HG02763 (cell line): ENCODE results near the gene SLC16A4.

Experiments used
- ATAC-seq: cut with Tn5 transposase; IDR thresholded peaks from one replicate; pipeline ENCODE4 v1.9.1; 2021; ENCODE audit warnings: mild to moderate bottlenecking, moderate library complexity; ENCODE audit not compliant: unreplicated experiment

Gene SLC16A4

DNA sequence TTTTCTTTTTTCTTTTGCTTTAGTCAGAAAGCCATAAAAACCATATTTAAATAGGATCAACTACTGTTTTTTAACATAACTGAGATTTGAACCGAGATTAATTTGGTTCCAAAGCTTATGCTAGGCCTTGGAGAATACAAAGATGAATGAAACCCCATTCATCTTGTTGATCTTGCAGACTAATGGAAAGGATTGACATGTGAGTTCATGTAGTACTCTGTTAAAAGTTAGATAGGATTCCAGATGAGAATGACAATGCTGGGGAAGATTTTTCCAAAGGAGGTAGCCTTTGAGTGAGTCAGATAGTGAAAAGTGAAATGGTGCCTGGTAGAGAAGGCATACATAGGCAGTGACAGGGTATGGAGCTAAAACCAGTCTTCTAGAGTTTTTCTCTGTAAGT lies 29.0 kb downstream of the SLC16A4 start:
- ATAC-seq, result no peak

DNA sequence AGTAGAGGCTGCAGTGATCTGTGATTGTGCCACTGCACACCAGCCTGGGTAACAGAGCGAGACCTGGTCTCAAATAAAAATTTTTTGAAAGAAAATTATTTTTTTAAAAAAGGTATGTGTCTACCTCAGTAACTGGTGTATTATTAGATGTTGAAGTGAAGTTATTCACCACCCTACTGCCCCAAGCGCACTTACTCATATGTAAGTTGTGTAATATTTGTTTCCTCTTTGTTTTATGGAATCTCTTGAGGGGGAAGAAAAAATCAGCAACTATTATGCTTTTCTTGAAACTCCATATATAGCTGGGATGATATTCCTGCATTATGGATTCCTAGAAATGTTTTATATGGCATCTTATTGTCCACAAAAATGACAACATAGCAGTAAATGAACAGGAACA lies 30.4 kb downstream of the SLC16A4 start:
- no peak for ATAC-seq

DNA sequence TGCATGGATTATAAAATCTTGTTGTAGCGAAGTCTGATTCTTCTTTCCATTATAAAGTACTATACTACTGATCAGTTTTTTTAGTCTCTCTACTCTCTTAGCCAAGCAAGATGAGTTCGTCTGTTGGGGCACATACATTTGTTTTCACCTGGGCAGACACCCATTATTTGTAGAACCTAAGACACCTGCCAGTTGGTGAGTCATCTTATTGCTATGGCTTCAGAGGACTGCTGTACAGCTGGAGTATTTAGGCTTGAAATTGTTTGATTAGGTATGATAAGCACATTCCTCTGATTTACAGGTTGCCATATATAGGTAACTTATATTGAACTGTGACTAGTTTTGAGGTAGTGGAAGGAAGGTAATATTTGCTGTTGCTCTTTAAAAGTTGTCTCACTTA lies 34.4 kb downstream of the SLC16A4 start:
- no peak for ATAC-seq

DNA sequence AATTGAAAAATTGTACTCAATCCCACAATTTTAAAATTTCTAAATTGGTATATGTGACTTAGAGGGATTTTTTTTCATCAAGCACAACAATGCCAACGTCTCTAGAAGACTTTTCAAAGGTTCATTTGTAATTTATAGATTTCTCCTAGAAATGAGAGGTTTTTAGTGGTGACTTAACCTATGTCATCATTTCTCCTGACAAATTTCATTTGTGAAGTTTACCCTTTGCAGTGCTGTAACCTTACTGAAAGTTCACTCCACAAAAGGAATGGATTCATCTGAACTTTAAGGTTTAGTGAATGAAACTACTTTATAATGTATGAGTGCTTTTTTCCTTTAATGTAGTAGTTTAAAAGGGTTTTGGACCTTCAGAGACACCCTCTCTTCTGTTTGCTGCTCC lies 35.5 kb downstream of the SLC16A4 start:
- ATAC-seq, result no peak

DNA sequence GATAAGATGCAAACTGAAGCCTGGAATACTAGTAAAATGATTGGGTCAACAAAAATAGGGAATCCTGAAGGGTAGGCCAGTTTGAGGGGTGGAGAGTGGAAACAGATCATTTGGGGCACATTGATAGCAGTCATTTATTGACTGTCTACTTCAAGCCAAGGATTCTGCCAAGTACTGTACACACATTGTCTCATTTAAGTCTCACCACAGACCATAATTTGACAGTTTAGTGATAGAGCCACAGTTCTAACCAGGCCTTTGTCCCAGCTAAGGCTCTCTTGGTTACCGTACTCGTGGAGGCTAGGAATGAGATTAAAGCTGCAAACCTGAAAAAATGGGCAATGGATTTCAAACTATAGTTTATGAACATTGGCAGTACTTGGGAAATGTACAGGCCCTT lies 40.5 kb downstream of the SLC16A4 start:
- ATAC-seq, result no peak

DNA sequence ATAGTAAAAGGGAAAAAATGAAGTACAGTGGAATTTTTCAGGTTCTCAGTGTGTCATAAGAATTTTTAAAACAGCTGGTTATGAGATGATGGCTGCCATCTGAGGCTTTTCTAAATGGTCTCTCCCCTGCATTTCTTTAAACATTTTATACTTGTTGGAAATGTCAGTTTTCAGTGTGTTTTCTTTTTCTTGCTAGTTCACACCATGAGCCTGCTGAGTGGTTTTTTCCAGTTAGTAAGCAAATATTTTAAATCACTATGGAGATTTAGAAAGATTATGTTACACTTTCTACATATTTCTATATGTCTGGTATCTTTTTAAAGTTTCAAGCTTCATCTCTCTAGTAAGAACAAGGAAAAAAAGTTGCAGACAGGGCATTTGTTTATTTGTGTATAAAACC lies 42.1 kb downstream of the SLC16A4 start:
- ATAC-seq, result no peak

DNA sequence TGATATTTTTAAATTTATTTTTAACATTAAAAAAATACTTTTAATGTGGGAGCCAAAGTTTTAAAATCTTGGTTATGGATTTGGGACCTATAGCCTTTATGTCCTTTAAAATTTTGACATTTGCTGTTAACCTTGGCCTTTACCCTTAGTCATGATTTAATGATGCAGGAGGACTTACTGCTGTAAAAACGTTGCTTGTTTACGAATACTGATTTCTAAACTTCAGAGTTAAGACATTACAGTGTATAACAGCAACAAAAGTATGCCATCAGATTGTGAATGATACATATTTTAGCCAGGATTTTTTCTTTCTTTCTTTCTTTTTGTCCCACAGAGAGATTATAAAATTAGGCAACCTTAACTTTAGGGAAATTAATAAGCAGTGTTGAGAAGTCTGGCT lies 42.8 kb downstream of the SLC16A4 start:
- ATAC-seq, result no peak

DNA sequence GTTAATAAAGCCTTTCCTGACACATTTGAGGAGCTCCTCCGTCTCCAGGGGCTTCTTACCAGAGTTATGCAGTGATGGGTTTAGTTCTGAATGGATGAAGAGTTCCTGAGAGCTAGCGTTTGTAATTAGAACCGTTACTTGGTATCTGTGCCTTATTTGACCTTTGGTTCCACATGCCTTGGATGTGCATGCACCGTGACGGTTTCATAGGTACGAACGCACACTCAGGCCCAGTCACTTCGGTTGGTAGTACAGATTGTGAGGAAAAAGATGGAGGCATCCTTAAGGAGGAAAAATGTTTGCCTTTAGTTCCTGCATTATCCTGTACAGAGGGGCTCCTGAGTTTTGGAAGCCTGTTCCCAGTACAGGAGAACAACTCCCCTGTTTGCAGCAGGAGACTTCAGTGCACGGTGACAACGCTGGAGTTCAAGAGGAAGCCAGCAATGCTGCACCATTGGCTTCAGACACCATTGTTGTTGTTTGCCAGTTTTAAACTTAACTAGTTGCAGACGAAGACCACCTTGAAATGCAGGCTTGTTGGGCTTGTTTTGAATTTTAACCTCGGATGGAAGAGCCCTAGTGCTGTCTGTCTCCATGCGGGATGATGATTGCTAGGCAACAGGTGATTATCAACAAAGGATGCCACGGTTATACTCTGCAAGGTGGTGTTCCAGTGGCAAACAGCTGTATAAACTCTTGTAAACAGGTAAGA lies 43.5 kb downstream of the SLC16A4 start:
- no peak for ATAC-seq

DNA sequence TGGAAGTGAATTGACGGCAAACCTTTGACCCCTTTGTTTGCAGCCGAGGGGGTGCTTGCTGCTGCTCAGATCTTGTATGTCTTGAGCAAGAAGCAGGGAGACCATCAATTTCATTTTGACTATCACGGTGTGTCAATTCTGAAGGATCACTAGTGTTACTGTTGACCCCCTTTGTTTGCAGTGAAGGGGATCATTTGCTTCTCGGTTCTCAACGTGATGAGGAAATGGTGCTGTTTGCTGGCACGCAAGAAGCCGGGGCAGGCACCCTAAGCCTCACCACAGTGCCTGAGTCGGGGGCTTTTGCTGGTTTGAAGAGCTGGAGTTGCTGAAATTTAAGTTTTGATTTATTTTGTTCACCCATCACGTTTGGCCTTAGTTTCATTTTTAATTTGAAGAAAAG lies 44.1 kb downstream of the SLC16A4 start:
- ATAC-seq, result no peak

DNA sequence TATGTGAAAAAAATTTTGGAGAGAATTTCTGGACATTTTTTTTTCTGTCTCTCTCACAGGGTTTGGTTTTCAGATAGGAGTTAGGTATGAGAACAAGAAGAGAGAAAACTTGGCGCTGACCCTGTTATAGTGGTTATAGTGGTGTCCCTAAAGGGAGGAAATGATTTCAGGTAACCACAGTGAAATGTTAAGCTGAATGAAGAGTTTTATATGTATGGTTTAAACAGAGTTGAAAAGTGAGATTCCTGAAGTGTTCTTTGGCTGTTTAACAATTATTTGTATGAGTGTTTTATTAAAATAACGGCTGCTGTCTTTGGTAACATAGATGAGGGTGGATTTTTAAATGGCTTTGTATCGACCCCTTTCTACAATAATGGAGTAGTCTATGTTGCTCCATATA lies 45.3 kb downstream of the SLC16A4 start:
- ATAC-seq, result no peak

DNA sequence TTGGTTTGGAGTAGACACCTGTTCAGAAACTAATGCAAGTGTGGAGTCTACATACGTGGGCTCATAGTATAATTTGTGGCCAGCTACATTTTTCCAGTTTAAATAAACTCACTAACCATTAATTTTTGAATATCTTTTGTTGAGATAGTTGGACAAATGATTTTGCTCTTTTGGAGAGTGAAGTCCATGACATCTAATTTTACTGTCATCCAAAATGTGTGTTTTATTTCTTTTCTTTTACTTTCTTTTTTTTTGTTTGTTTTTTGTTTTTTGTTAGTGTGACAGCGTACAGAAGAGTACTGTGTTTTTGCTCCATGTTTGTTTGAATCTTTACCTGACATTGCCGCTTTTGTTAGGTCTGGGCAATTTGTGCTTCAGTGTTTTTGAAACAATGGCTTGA lies 46.7 kb downstream of the SLC16A4 start:
- ATAC-seq, result no peak

DNA sequence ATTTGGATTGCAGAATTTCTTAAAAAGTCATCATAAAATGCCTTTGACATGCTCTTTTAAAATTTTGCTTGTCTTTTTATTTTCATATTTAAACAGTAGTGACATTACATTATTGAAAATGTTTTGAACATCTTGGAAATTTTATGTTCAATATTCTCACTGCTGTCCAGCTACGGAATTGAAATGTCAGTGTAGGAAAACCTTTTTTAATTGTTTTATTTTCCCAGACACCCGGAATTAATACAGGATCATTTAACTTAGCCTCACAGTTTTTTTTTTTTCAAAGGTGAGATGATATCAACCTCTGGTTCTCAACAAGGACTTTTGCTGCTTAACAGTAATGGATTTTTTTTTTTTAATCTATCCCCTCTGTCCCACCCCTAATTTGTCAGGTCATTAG lies 47.6 kb downstream of the SLC16A4 start:
- no peak for ATAC-seq

DNA sequence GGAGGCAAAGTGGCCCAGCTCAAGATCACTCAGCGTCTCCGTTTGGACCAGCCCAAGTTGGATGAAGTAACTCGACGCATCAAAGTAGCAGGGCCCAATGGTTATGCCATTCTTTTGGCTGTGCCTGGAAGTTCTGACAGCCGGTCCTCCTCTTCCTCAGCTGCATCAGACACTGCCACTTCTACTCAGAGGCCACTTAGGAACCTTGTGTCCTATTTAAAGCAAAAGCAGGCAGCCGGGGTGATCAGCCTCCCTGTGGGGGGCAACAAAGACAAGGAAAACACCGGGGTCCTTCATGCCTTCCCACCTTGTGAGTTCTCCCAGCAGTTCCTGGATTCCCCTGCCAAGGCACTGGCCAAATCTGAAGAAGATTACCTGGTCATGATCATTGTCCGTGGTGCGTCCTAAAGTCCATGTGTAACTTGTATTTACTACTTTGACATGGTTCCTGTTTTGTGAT lies 48.9 kb downstream of the SLC16A4 start:
- ATAC-seq, result no peak

DNA sequence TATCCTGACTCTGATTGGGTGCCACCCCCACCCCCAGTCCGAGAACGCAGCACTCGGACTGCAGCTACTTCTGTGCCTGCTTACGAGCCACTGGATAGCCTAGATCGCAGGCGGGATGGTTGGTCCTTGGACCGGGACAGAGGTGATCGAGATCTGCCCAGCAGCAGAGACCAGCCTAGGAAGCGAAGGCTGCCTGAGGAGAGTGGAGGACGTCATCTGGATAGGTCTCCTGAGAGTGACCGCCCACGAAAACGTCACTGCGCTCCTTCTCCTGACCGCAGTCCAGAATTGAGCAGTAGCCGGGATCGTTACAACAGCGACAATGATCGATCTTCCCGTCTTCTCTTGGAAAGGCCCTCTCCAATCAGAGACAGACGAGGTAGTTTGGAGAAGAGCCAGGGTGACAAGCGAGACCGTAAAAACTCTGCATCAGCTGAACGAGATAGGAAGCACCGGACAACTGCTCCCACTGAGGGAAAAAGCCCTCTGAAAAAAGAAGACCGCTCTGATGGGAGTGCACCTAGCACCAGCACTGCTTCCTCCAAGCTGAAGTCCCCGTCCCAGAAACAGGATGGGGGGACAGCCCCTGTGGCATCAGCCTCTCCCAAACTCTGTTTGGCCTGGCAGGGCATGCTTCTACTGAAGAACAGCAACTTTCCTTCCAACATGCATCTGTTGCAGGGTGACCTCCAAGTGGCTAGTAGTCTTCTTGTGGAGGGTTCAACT lies 49.5 kb downstream of the SLC16A4 start:
- ATAC-seq, result no peak

DNA sequence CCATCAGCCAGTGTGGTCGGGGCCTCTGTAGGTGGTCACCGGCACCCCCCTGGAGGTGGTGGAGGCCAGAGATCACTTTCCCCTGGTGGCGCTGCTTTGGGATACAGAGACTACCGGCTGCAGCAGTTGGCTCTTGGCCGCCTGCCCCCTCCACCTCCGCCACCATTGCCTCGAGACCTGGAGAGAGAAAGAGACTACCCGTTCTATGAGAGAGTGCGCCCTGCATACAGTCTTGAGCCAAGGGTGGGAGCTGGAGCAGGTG lies 50.7 kb downstream of the SLC16A4 start:
- ATAC-seq, result no peak

DNA sequence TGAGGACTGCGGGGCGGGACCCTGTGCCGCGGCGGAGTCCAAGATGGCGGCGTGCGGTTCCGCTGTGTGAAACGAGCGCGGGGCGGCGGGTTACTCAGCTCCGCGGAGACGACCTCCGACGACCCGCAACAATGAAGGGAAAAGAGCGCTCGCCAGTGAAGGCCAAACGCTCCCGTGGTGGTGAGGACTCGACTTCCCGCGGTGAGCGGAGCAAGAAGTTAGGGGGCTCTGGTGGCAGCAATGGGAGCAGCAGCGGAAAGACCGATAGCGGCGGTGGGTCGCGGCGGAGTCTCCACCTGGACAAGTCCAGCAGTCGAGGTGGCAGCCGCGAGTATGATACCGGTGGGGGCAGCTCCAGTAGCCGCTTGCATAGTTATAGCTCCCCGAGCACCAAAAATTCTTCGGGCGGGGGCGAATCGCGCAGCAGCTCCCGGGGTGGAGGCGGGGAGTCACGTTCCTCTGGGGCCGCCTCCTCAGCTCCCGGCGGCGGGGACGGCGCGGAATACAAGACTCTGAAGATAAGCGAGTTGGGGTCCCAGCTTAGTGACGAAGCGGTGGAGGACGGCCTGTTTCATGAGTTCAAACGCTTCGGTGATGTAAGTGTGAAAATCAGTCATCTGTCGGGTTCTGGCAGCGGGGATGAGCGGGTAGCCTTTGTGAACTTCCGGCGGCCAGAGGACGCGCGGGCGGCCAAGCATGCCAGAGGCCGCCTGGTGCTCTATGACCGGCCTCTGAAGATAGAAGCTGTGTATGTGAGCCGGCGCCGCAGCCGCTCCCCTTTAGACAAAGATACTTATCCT lies 51.2 kb downstream of the SLC16A4 start:
- no peak for ATAC-seq

DNA sequence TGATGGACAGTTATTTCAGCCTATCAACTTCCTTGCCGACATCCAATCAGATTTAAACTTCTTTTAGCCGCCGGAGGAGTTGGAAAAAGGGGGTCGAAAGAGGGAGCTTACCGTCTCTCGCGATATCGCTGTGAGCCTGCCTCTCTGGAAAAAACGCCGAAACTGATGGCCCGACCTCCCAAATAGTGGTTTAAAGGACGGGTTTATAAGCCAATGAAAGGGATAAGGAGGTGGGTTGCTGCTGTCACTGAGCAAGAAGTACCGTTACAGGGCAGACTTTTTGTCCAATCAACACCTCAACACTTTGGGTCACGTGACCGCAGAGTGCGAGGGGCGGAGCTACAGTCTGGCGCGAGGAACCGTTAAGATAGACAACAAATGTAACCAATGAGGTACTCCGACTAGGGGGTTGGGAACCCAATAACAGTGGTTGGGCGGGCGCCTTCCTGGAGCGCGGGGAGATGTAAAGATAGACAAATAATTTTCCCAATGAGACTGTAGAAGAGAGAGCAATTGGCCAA lies 51.9 kb downstream of the SLC16A4 start, which contains the start of gene RBM15:
TSS of gene RBM15 (plus strand) at position 492 of the 521 bp plus-strand sequence. CDS start at position 521, 29 bp downstream.
- peak; percentile 72 for ATAC-seq

DNA sequence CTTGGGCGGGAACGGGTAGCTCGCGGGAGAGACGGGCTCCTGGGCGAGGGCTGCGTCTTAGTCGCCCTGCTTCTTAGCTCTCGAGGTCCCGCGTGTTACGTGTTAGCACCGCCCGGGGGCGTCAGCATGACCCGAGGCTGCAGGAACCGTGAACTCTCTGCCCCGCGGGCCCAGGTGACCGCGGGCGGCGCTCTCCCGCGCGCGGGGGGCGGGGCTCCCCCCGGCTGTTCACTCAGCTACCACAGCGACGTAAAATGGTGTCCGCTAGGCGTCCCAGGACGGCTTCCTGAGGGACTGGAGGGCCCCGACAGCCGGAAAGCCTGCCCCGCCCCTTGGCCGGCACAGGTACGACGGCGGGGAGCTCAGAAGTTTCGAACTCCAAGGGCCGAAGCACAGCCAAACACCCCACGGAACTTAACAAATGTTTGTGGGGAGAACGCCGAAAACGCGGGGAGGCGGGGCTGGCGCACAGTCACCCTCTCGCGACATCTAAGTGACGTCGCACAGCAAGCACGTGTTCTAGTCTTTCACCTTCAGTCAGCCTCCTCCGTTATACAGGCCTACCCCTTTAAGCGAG lies 52.4 kb downstream of the SLC16A4 start:
- ATAC-seq, result peak; percentile 65

DNA sequence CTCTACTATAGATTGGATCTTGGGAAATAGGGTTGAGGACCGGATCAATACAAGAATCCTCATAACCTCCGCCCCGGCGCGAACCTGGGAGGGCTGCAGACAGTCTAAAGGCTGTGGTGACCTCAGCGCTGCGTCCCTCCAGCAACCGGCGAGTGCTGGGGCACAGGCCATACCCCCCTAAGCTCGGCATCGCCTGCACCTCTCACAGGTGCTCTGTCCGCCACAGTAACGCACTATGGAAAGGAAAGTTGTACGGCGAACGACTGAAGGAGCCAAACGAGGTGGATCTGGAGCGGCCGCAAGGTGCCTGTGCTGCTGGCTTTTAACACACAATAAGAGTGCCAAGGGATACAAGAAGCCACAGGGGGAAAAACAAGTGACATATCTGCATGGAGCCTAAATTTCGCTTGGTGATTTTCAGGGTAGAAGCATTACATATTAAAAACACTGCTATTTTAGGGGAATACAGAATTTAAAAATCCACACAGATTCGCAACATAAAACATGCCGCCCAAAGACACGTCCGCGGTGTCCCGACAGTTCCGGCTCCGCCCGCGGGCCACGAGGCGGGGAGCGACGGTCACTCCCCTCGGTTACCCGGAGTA lies 53.0 kb downstream of the SLC16A4 start:
- ATAC-seq, result no peak

DNA sequence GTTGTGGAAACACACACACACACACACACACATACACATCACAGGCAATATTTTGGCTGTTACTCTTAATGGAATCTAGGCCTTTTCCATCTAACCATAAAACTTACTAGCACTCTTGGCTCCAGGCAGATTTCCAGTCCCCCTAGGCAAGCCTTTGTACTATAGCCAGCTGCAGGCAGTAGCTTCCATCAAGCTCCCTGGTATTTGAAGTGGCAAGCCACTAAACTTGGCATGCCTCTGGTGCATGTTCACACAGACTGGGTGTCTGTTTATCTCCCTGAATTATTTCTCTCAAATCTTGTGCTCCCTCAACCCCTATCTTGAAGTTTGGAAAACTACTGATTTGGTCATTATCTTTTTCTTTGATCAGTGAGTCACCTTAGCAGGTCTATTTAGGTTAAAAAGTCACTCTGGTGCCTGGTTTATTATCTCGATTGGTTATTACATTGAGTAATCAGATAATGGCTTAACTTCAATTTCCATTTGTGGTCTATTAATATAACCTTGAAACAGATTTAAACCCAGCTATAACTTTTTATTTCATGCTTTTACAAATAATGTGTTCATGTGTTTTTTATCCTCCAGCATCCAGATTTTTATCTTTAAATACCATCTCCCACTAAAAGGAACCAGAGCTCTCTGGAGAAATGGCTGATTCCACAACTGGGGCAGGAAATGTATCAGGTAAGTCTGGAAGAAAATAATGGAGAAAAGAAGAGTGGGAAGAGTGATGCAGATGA lies 54.4 kb downstream of the SLC16A4 start:
- no peak for ATAC-seq
